GM19467 (cell line): ENCODE results near the gene RIMBP2.
"Not testable (repeated sequence)": the region's sequence is repeated elsewhere in the genome, so short reads cannot be mapped to it uniquely, and the experiment has no call there.

Experiments used
- ATAC-seq: cut with Tn5 transposase; IDR thresholded peaks from one replicate; pipeline ENCODE4 v1.9.1; 2021; ENCODE audit warnings: mild to moderate bottlenecking, moderate library complexity; ENCODE audit not compliant: unreplicated experiment

The RIMBP2 gene

GRCh38 chr12:130609966-130610365, 106.1 kb downstream of the RIMBP2 start:
- no peak for ATAC-seq

- ATAC-seq, result no peak
These were observed 107.3 kb downstream of the RIMBP2 start for GRCh38 chr12:130608831-130609230.

GRCh38 chr12:130608132-130608531, 108.0 kb downstream of the RIMBP2 start:
- no peak for ATAC-seq

GRCh38 chr12:130606231-130606630, 109.9 kb downstream of the RIMBP2 start:
- ATAC-seq, result no peak

- no peak for ATAC-seq
These were observed 112.6 kb downstream of the RIMBP2 start for GRCh38 chr12:130603396-130603965.

GRCh38 chr12:130602251-130602650, 113.8 kb downstream of the RIMBP2 start:
- no peak for ATAC-seq

- no peak for ATAC-seq
These were observed 114.8 kb downstream of the RIMBP2 start for GRCh38 chr12:130601327-130601726.

GRCh38 chr12:130596241-130596640, 119.9 kb downstream of the RIMBP2 start:
- no peak for ATAC-seq

- ATAC-seq, result no peak
These were observed 120.5 kb downstream of the RIMBP2 start for GRCh38 chr12:130595566-130595965.

GRCh38 chr12:130593056-130593455, 123.0 kb downstream of the RIMBP2 start:
- ATAC-seq, result no peak

- ATAC-seq, result no peak
These were observed 123.5 kb downstream of the RIMBP2 start for GRCh38 chr12:130592641-130593040.

GRCh38 chr12:130591736-130592135, 124.4 kb downstream of the RIMBP2 start:
- ATAC-seq, result no peak

GRCh38 chr12:130590685-130591084, 125.4 kb downstream of the RIMBP2 start:
- ATAC-seq, result no peak

- no peak for ATAC-seq
These were observed 126.4 kb downstream of the RIMBP2 start for GRCh38 chr12:130589540-130590317.

GRCh38 chr12:130588696-130589539, 127.2 kb downstream of the RIMBP2 start:
- ATAC-seq, result no peak

- ATAC-seq, result no peak
These were observed 128.1 kb downstream of the RIMBP2 start for GRCh38 chr12:130587966-130588365.

GRCh38 chr12:130584475-130584874, 131.6 kb downstream of the RIMBP2 start:
- not testable (repeated sequence) for ATAC-seq

- no peak for ATAC-seq
These were observed 132.3 kb downstream of the RIMBP2 start for GRCh38 chr12:130583800-130584199.

- no peak for ATAC-seq
These were observed 132.8 kb downstream of the RIMBP2 start for GRCh38 chr12:130583317-130583716.

GRCh38 chr12:130582286-130582685, 133.8 kb downstream of the RIMBP2 start:
- ATAC-seq, result no peak

GRCh38 chr12:130581782-130582181, 134.3 kb downstream of the RIMBP2 start:
- no peak for ATAC-seq

GRCh38 chr12:130579231-130579630, 136.9 kb downstream of the RIMBP2 start:
- ATAC-seq, result no peak
